Stimulated activated CD8-positive, alpha-beta memory T cell treated with anti-CD3 and anti-CD28 coated beads, Interleukin-15, amount 100 ng/mL, for 1 hour (primary cell): ENCODE data around the gene NSD1.
"Not testable (repeated sequence)": the region's sequence is repeated elsewhere in the genome, so short reads cannot be mapped to it uniquely, and the experiment has no call there.

ENCODE experiments used
- DNase-seq: peaks from one replicate; pipeline ENCODE4 v3.0.0-alpha.2; 2020; ENCODE audit warnings: low read depth

The NSD1 gene

DNA sequence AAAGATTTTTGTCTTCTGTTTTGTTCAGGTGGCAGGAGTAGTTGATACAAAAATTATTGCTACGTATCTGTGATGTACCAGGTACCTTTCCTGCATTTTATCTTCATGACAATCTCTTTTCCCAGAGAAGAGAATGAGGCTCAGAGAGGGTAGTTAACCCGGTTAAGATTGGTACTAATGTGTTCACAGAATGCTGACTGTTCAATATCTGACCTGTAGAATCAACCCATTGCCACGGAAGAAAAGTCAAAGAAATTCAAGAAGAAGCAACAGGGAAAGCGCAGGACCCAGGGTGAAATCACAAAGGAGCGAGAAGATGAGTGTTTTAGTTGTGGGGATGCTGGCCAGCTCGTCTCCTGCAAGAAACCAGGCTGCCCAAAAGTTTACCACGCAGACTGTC is 158.2 kb downstream of the NSD1 start:
- DNase-seq: no peak

- no peak for DNase-seq
Observed at GRCh38 chr5:177293819-177294581, 160.4 kb downstream of the NSD1 start.

DNA sequence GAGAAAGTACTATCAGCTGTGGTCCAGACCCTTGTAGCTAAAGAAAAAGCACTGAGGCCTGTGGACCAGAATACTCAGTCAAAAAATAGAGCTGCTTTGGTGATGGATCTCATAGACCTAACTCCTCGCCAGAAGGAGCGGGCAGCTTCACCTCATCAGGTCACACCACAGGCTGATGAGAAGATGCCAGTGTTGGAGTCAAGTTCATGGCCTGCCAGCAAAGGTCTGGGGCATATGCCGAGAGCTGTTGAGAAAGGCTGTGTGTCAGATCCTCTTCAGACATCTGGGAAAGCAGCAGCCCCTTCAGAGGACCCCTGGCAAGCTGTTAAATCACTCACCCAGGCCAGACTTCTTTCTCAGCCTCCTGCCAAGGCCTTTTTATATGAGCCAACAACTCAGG is 161.1 kb downstream of the NSD1 start:
- DNase-seq: no peak

DNA sequence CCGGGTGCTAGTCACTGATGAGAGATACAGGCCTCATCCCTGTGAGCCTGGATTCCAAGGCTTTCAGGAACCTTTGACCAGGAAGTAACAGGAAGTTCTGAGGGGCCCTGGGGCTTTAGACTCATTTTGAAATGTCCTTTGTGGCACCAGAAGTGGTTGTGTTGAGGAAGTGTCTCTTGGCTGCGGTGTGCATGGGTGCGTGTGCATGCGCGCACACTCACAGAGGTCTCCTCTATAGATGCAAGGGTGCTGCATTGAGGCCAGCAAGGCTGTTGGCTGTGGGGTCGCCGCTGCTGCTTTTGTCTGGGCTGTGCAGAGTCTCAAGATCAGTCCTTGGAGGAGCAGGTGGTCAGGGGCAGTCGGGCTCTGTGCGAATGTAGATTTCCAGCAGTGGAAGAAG is 162.4 kb downstream of the NSD1 start:
- DNase-seq: no peak

DNA sequence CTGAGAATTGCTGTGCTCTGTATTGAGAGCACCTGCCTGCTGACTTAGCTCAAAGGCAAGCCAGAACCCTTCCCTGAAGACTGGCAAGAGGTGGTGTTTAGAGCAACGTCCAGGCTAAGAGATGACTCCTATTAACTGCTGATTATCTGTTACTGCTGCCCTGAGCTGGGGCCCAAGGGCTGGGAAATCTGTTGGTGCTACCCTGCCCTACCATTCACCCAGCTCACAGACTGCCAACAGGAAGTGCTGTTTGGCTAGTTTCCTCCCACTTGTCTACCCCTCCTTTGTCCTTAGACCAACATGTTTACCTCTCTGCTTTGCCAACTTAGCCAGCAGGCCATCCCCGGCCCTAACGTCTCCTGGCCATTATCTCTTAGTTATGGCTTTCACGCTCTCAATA is 163.0 kb downstream of the NSD1 start:
- DNase-seq: no peak

DNA sequence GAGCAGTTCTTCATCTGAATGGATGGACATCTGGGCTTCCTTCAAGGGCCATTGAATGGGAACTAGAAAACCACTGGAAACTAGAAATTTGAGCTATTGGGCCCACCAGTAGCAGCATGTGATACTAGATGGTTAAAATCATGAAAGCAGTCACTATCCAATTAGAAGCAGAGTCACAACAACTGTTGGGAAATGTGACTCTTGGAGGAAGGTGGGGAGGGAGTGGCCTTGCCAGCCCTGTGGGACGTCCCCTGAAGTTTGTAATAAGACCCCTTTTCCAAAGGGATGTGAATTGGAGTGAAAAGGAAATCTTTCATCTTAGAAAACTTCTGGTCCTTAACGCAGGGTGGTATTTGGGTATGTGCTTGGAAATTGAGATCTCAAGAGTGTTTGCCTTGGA is 164.3 kb downstream of the NSD1 start:
- no peak for DNase-seq

DNA sequence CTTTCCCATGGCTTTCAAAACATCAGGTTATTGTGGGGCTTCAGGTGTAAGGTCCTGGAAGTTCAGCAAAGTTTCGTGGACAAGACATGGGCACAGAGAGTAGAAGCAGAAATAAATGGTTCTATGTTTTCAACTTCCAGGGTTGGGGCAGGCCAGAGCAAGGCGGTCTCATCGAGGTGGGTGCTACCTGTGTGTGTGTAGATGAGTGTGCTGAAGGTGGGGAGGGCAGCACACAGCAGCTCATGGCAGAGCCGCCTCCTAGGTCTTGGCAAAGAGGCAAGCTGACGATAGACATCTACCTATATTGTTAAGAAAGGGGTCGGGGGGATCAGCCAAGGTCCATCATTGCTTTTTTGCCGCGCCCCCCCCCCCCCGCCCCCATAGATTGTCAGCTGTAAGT is 166.1 kb downstream of the NSD1 start:
- no peak for DNase-seq

DNA sequence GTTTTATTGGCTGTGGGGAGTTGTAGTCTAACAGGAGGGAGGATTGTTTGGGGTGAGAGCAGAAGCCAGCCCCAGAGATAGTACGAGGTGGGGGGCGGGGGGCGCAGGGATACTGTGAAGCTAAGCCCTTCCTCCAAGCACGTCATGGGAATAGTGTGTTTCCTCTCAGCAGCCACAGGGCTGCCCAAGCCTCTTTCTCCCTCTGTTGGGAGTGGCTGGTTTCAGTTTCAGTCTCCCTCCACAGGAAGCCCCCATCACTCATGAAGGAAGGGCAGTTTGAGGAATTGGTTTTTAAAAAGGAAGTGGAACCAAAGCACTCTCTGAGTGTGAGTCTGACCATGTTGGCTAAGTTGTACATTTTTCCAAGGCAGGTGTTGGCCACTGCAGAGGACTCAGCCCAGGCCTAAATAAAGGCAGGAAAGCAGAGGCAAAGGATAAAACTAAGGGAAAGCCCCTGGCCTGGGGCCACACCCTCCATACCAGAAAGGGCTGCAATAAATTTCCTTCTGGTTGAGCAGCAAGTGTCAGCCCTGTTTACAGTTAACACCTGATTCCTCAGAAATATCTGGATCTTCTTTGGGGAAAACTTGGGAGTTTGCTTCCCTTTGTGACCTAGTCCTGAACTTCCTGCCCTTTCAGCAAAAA is 166.8 kb downstream of the NSD1 start:
- peak; percentile 51 for DNase-seq

DNA sequence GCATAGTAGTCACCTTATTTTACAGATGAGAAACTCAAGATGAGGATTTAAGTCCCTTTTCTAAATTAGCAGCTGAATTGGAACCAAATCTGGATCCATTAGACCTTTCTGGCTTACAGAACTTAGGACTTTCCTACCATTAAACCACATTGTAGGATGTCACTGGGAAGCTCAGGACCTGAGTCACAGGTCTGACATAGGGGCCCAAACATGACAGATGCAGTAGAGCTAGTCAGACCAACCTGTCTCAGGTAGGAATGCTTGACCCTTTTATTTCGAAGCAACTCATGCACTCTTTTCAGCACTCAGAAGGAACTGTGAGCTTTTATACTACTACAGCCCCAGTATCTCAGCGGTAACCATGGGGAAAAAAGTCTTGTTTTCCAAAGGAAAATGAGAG is 167.4 kb downstream of the NSD1 start:
- no peak for DNase-seq

- DNase-seq: no peak
Observed at GRCh38 chr5:177301503-177302165, 168.1 kb downstream of the NSD1 start.

DNA sequence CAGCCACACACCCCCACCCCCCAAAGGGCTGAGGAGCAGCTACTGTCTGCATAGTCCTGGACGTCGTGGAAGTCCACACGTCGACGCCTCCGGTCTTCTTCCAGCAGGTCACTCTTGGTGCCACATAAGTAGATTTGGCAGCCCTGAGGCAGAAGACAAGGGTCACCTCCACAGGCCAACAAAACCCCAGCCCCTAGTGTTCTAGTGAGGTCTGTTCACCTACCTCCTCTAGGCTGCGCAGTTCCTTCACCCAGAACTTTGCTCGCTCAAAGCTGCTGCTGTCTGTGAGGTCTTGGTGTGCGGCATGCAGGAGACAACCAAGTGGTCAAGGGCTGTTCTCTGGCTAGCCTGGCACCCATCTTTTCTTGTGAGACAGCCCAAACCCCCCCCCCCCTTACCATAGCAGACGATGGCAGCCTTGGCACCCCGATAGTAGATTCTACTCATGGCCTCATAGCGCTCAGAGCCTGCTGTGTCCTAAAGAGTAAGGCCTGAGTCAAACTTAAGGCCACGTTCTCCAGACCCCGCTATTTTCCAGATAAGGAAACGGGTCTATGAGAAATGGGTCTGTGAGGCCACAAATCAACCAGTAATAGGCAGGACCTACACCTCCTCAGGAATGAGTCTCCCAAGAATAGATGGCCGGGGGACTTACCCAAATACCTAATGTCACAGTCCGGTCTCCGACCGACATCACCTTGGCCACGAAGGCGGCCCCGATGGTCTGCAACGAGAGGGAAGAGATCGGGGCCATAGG is 169.0 kb downstream of the NSD1 start:
- DNase-seq: no peak

DNA sequence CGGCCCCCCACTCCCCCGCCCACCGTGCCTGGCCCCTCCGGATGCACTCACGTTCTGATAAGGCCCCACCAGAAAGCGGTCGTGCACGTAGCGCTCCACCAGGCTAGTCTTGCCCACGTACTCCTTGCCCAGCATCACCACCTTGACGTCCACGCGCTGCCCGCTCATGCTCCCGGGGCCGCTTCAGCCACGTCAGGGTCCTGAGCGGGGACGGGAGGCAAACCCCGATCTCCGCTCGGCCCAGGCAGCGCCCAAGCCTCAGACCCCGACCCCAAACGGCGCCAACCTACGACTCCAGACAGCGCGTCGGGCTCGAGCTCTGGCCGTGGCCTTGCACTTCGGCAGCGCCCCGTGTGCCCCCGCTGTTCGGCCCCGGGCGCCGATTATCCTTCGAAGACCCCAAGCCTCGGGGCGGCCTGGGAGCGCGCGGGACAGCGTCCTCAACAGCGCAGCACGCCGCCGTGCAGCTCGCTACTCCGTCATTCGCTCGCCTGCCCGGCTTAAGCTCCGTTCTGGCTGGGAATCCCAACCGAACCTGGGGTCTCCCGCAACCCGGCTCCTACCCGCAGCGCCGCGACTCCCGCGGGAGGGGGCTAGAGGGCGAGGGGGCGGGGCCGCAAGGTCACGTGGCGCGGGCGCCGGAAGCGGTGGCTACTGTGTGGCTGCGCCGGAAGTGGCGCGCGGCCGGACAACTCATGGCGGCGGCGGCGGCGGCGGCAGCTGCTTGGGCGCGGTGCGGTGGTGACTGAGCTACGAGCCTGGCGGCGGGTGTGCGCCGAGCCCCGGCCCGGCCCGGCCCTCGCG is 169.8 kb downstream of the NSD1 start, which contains the start of the genes PRELID1 and RAB24:
Gene PRELID1 (plus strand): TSS at position 679 of the 804 bp plus-strand sequence. CDS start 187 bp downstream, outside the sequence.
Gene RAB24 (minus strand): TSS at position 599 of the 804 bp plus-strand sequence. CDS start 431 bp downstream, at position 168.
- DNase-seq: peak; percentile 81

DNA sequence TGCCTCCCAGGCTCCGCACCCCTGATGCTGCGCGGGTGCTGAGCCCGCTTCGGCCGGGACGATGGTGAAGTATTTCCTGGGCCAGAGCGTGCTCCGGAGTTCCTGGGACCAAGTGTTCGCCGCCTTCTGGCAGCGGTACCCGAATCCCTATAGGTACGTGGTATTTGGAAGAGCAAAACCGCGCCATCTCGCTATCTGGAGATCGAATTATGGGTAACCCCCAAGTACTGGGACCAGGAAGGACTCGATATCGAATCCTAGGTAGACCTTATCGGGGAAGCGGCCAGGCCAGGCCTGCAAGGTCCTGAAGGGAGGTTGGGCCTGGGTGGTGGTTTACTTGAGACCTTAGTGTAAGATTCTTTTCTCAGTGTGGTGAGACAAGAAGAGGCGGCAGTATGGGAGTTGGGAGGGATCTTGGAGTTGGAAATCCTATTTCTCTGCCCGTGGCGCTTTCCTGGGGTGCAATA is 170.4 kb downstream of the NSD1 start:
- no peak for DNase-seq

DNA sequence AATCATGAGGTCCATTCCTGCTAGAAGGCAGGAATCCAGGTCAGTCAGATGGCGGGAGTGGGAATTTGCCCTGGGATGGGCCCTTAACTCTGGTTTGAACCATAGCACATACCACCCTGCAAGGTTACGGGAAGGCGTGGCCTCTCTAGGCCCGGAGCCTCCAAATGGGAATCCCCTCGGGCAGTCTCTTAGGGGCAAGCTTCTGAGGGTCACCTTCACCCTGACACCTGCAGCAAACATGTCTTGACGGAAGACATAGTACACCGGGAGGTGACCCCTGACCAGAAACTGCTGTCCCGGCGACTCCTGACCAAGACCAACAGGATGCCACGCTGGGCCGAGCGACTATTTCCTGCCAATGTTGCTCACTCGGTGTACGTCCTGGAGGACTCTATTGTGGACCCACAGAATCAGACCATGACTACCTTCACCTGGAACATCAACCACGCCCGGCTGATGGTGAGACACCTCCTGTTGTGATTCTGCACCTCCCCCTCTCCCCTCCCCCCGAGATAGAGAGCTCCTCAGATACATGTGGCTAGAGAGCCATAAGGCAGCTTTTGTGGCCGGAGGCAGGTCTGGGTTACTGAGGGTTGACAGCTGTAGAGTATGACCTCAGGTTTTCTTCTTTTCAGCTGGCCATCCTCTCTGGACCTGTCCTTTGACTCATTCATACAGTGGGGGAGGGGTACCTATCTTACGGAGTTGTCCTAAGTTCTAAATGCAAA is 171.0 kb downstream of the NSD1 start:
- no peak for DNase-seq

DNA sequence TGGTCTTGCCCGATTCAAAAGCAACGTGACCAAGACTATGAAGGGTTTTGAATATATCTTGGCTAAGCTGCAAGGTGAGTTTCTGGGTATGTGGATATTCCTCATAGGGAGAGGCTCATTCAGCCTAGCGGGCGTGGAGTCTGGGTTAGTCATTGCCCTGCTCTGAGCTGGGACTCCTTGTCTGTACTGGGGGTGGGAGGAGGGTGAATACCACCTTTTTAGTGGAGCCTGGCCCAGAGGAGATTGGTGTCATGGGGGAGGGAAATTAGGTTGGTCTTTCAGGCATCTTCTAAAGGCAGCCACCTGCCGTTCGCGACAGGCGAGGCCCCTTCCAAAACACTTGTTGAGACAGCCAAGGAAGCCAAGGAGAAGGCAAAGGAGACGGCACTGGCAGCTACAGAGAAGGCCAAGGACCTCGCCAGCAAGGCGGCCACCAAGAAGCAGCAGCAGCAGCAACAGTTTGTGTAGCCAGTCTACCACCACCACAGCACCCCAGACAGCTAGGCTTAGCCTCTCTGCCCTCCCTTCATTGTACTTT is 172.6 kb downstream of the NSD1 start:
- DNase-seq: not testable (repeated sequence)

DNA sequence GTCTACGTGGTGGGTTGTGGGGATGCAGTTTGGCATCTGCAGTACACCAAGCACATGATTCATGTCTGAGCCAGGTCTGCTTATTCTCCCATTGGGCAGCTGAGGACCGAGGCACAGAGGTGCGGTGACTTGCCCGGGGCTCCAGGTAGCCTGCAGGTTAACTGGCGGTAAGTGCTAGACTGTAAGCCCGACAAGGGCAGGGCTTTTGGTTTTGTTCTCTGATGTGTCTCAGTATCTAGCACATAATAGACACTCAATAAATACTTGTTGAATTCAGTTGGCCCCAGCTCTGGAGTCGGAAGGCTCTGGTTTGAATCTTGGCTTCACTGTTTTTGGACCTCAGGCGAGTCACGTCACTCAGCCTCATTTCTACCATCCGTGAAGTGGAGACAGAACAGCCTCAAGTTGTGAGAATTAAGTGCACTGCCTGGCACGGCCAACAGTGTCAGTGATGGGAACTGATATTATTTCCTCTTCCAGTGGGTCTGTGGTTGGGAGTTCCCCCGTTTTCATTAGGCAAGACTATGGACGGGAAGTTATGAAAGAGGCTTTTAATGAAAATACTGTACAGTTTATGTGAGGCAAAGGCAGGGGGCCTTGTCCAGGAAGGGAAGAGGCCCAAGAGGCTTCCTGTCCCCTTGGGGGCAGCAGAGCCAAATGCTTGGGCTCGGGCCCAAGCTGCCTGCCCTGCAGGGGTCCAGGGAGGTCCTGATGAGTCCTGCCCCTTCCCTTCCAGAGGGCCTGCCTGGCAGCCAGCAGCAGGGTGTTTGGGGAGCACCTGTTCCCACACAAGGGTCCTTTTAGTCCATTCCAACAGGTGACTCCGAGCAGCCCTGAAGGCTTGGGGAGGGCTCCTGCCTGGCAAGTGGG is 173.3 kb downstream of the NSD1 start:
- DNase-seq: no peak

DNA sequence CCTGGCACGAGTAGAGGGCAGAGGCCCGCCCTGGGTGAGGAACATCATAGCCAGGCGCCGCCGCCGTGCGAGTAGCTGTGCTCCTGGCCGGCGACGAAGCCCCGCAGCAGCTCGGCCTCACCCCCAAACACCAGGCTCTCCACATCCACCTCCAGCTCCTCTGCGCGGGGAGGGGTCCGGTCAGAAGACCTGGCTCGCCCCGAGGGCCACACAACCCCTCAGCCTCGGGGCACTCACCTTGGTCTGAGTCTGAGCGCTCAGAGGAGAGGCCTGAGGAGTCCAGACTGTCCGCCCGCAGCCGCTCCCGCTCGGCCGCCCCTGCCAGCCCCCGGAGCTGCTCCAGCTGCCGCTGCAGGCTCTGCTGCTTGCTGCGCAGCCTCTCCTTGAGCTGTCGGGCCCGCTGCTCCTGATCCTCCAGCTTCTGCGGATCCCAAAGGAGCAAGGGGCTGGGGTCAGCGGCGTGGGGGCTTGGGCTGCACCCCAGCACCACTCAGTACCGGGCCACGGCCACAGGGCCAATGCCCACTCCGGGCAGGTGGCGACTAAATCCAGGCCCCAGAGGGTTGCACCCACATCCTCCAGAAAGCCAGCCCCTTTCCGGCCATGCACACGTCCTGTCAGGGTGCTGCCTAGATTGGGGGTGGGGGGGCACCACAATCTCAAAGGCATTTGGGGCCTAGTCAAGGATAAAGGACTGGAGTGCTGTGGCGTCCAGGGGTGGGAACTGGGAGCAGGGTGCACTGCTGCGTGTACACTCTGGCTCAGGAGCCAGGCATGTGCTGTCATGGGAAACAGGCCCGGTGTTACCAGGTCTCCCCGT is 174.2 kb downstream of the NSD1 start:
- no peak for DNase-seq

GRCh38 chr5:177308740-177309139 is 175.2 kb downstream of the NSD1 start:
- no peak for DNase-seq
